SK-N-SH treated with all-trans-retinoic acid at 6 μM for 48 hours (cell line): ENCODE results near the gene ABI1.
"Not testable (repeated sequence)": the region's sequence is repeated elsewhere in the genome, so short reads cannot be mapped to it uniquely, and the experiment has no call there.

Experiments used
- ATAC-seq: fragments of 200-7000 bp; cut with Tn5 transposase; 3 replicates; pipeline ENCODE4 v1.9.1; 2020; ENCODE audit warnings: mild to moderate bottlenecking, moderate library complexity
- ARNTL ChIP-seq: fragments of 450-650 bp; formaldehyde crosslinking; IDR thresholded peaks from 2 replicates; pipeline ENCODE4 v1.5.0; 2020; ENCODE audit warnings: low read depth, mild to moderate bottlenecking, moderate library complexity, borderline replicate concordance
- BACH2 ChIP-seq: fragments of 250-450 bp; sonication (Bioruptor Pico); IDR thresholded peaks from 2 replicates; pipeline ENCODE4 v1.9.0; 2021; ENCODE audit warnings: mild to moderate bottlenecking, borderline replicate concordance
- CSDC2 ChIP-seq: fragments of 250-450 bp; sonication (Bioruptor Pico); IDR thresholded peaks from 2 replicates; pipeline ENCODE4 v1.5.0; 2020; ENCODE audit warnings: mild to moderate bottlenecking, moderate library complexity
- GLIS3 ChIP-seq: fragments of 250-450 bp; sonication (Bioruptor Pico); IDR thresholded peaks from 2 replicates; pipeline ENCODE4 v1.5.0; 2020; ENCODE audit warnings: mild to moderate bottlenecking, moderate library complexity
- ISL1 ChIP-seq: fragments of 250-450 bp; sonication (Bioruptor Pico); IDR thresholded peaks from 2 replicates; pipeline ENCODE4 v2.1.2; 2022; ENCODE audit warnings: mild to moderate bottlenecking, moderate library complexity
- OSR1 ChIP-seq: fragments of 250-450 bp; sonication (Bioruptor Pico); IDR thresholded peaks from 2 replicates; pipeline ENCODE4 v1.8.0; 2022; ENCODE audit warnings: moderate library complexity, mild to moderate bottlenecking, inconsistent platforms
- RARB ChIP-seq: fragments of 250-450 bp; sonication (Bioruptor Pico); IDR thresholded peaks from 2 replicates; pipeline ENCODE4 v1.8.0; 2021; ENCODE audit warnings: mild to moderate bottlenecking, moderate library complexity
- TCF4 ChIP-seq: fragments of 250-450 bp; sonication (Bioruptor Pico); IDR thresholded peaks from 2 replicates; pipeline ENCODE4 v1.8.0; 2021; ENCODE audit warnings: mild to moderate bottlenecking, moderate library complexity, borderline replicate concordance
- TOX ChIP-seq: fragments of 250-450 bp; sonication (Bioruptor Pico); IDR thresholded peaks from 2 replicates; pipeline ENCODE4 v1.8.0; 2021; ENCODE audit warnings: mild to moderate bottlenecking, moderate library complexity, borderline replicate concordance
- ZFP3 ChIP-seq: fragments of 250-450 bp; sonication (Bioruptor Pico); IDR thresholded peaks from 2 replicates; pipeline ENCODE4 v1.5.0; 2020; ENCODE audit warnings: mild to moderate bottlenecking, moderate library complexity
- ZFP30 ChIP-seq: fragments of 450-650 bp; formaldehyde crosslinking; IDR thresholded peaks from 2 replicates; pipeline ENCODE4 v1.5.0; 2022; ENCODE audit warnings: mild to moderate bottlenecking, moderate library complexity
- ZNF565 ChIP-seq: fragments of 450-650 bp; formaldehyde crosslinking; conservative IDR thresholded peaks from 2 replicates; pipeline ENCODE4 v1.5.0; 2020; ENCODE audit warnings: low read depth, mild to moderate bottlenecking, moderate library complexity
- ZNF8 ChIP-seq: fragments of 450-650 bp; formaldehyde crosslinking; IDR thresholded peaks from 2 replicates; pipeline ENCODE4 v1.5.0; 2020; ENCODE audit warnings: mild to moderate bottlenecking, moderate library complexity
- TF ChIP-seq, protein P1 (sequence below): fragments of 250-450 bp; sonication (Bioruptor Pico); IDR thresholded peaks from 2 replicates; pipeline ENCODE4 v1.5.1; 2020; ENCODE audit warnings: low read depth, mild to moderate bottlenecking, moderate library complexity
- TF ChIP-seq, protein P2 (sequence below): fragments of 250-450 bp; sonication (Bioruptor Pico); IDR thresholded peaks from 2 replicates; pipeline ENCODE4 v1.8.0; 2020; ENCODE audit warnings: mild to moderate bottlenecking, moderate library complexity, borderline replicate concordance
- TF ChIP-seq, protein P3 (sequence below): fragments of 250-450 bp; sonication (Bioruptor Pico); IDR thresholded peaks from 2 replicates; pipeline ENCODE4 v1.8.0; 2021; ENCODE audit warnings: low read depth, mild to moderate bottlenecking, moderate library complexity, borderline replicate concordance
- TF ChIP-seq, protein P4 (sequence below): fragments of 250-450 bp; sonication (Bioruptor Pico); IDR thresholded peaks from 2 replicates; pipeline ENCODE4 v1.5.1; 2021; ENCODE audit warnings: mild to moderate bottlenecking, moderate library complexity

Gene ABI1

DNA sequence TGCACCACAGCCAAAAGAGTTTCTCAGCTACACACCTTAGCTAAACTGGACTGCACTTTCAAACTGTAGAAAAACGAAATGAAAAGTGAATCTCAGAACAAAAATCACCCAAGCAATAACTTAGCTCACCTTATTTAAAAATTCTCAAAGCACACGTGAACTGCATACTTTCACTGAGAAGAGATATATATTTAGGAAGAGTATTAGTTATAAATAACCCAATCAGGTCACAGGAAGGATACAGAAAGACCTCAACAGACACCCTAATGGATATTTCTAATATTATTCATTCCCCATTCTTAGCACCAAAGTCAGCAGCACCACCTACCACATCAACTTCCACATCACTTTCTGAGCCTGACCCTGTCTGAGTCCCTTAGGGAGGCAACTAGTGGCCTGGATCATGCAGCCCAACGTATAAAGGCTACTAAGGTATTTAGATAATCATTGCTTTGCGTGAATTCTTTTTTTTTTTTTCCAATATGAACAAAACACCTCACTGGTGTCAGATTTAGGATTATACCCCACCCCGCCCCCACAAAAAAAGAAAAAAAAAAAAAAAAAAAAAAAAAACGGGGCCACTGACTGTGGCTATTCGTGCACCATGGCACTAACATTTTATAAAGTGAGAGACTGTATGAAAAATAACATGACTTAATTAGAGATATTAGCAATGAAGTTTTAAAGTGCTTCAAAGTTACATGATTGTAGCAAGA, 2.6 kb downstream of the ABI1 start:
- ATAC-seq = no peak
- TF ChIP-seq ZNF565 (CRISPR knock-in tag) = no peak
- no peak for TF ChIP-seq TCF4 (CRISPR knock-in tag)
- TF ChIP-seq, all 23 proteins: peak for 0

DNA sequence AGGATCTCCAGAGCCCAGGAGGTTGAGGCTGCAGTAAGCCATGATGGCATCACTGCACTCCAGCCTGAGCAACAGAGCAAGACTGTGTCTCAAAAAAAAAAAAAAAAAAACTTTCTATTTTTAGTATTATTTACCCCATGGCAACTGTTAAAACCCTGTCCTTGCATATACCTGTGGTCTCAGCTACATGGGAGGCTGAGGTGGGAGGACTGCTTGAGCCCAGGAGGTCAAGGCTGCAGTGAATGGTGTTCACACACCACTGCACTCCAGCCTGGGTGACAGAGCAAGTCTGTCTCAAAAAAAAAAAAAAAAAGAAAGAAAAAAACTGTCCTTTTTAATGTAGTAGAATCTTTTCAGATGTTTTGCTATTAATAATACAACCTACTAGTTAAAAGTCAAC, 3.2 kb downstream of the ABI1 start:
- not testable (repeated sequence) for ATAC-seq

DNA sequence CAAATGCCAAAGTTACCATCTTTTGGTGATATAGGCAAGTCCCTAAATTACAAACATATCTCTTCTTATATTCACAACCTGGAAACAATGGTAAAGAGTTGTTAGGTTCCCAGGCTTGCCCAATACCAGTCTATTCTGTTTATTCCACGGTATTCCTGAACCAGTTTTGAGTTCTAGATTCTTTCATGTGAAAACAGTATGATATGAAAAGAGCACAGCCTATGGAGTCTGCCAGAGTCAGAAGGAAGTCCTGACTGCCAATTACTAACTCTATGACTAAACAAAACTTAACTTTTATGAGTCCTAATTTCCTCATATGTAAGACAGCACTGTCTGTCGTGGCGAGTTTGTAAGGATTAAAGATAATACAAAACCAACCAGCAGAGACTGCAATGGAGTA, 5.6 kb downstream of the ABI1 start:
- no peak for TF ChIP-seq ZNF8 (CRISPR knock-in tag)
- TF ChIP-seq, protein P1, sequence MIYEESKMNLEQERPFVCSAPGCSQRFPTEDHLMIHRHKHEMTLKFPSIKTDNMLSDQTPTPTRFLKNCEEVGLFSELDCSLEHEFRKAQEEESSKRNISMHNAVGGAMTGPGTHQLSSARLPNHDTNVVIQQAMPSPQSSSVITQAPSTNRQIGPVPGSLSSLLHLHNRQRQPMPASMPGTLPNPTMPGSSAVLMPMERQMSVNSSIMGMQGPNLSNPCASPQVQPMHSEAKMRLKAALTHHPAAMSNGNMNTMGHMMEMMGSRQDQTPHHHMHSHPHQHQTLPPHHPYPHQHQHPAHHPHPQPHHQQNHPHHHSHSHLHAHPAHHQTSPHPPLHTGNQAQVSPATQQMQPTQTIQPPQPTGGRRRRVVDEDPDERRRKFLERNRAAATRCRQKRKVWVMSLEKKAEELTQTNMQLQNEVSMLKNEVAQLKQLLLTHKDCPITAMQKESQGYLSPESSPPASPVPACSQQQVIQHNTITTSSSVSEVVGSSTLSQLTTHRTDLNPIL = no peak
- no peak for TF ChIP-seq ZFP30
- TF ChIP-seq, protein P2, sequence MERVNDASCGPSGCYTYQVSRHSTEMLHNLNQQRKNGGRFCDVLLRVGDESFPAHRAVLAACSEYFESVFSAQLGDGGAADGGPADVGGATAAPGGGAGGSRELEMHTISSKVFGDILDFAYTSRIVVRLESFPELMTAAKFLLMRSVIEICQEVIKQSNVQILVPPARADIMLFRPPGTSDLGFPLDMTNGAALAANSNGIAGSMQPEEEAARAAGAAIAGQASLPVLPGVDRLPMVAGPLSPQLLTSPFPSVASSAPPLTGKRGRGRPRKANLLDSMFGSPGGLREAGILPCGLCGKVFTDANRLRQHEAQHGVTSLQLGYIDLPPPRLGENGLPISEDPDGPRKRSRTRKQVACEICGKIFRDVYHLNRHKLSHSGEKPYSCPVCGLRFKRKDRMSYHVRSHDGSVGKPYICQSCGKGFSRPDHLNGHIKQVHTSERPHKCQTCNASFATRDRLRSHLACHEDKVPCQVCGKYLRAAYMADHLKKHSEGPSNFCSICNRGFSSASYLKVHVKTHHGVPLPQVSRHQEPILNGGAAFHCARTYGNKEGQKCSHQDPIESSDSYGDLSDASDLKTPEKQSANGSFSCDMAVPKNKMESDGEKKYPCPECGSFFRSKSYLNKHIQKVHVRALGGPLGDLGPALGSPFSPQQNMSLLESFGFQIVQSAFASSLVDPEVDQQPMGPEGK = no peak
- TF ChIP-seq, protein P3, sequence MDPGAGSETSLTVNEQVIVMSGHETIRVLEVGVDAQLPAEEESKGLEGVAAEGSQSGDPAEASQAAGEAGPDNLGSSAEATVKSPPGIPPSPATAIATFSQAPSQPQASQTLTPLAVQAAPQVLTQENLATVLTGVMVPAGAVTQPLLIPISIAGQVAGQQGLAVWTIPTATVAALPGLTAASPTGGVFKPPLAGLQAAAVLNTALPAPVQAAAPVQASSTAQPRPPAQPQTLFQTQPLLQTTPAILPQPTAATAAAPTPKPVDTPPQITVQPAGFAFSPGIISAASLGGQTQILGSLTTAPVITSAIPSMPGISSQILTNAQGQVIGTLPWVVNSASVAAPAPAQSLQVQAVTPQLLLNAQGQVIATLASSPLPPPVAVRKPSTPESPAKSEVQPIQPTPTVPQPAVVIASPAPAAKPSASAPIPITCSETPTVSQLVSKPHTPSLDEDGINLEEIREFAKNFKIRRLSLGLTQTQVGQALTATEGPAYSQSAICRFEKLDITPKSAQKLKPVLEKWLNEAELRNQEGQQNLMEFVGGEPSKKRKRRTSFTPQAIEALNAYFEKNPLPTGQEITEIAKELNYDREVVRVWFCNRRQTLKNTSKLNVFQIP (CRISPR knock-in tag) = no peak
- ATAC-seq = no peak

DNA sequence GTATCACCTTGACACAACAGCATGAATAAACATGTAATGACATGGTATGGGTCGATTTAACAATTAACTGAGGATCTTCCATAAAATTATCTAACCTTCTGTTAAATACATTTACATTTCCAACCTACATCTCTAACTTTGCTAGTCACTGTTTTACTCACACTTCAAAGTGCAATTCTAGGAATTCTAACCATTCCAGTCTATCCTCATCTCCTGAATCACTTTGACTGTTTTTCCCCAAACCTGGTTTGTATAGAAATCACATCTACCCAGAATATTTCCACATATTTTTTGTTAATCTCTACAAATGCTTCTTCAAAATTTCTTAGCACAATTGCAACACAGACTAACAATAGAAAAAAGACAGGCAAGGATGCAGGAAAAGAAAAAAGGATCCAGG, 6.2 kb downstream of the ABI1 start:
- ATAC-seq = no peak
- TF ChIP-seq ZNF8 (CRISPR knock-in tag) = no peak
- no peak for TF ChIP-seq TCF4 (CRISPR knock-in tag)
- TF ChIP-seq OSR1 = no peak
- TF ChIP-seq ZFP3 (CRISPR knock-in tag) = no peak
- no peak for TF ChIP-seq CSDC2
- no peak for TF ChIP-seq GLIS3 (CRISPR knock-in tag)
- TF ChIP-seq ARNTL (CRISPR knock-in tag) = no peak
- TF ChIP-seq, protein P3 (CRISPR knock-in tag) = no peak
- no peak for TF ChIP-seq ZNF565 (CRISPR knock-in tag)
- TF ChIP-seq, all 23 proteins: peak for 0

DNA sequence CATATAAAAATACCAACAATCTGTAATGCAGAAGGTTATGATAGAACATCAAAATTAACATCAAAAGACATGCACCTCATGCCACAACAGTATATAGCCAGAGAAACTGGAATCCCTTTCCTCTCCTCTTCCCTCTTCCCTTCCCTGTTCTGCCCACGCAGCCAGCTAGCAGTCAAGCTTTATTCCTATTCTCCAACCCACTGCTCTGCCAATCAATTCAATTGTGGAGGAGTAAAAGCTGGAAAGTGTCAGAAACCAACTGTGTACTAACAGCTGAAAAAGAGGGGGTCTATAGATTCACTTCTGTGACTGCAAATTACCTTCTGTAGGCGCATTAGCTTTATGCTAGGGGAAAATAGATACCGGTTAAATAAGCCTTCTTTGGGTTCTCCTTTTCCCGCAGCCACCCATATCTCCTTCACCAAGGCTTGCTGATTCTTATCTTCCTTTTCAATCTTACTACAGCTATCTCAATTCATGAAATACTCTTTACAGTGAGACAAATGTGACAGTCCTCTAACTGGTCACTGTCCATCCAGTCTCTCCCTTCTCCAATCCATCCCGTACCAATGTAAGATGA, 16.3 kb downstream of the ABI1 start:
- no peak for ATAC-seq
- TF ChIP-seq ZFP30 (no peak), TOX (CRISPR knock-in tag) (no peak), RARB (CRISPR knock-in tag) (no peak), BACH2 (no peak), ISL1 (CRISPR knock-in tag) (no peak)

DNA sequence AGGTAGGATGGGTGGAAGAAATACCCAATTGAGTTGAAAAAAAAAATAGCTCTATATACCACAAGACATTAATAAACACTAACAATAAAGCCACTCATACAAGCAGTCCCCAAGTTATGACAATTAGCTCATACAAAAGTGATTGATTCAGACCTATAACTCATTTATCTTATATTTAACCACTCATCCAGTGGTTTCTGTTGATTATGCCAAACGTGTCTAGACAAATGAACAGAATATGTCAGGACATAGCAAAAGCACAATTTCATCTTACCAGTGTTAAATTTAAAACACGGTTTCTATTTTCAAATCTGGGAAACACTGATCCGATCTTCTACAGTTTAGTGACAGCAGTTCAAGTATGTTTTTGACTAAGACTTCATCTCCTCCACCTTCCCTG, 17.0 kb downstream of the ABI1 start:
- TF ChIP-seq, protein P1 = no peak
- TF ChIP-seq RARB (CRISPR knock-in tag) = no peak
- TF ChIP-seq, protein P4, sequence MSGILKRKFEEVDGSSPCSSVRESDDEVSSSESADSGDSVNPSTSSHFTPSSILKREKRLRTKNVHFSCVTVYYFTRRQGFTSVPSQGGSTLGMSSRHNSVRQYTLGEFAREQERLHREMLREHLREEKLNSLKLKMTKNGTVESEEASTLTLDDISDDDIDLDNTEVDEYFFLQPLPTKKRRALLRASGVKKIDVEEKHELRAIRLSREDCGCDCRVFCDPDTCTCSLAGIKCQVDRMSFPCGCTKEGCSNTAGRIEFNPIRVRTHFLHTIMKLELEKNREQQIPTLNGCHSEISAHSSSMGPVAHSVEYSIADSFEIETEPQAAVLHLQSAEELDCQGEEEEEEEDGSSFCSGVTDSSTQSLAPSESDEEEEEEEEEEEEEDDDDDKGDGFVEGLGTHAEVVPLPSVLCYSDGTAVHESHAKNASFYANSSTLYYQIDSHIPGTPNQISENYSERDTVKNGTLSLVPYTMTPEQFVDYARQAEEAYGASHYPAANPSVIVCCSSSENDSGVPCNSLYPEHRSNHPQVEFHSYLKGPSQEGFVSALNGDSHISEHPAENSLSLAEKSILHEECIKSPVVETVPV (CRISPR knock-in tag) = no peak
- TF ChIP-seq, protein P3 (CRISPR knock-in tag) = no peak
- TF ChIP-seq, protein P2 = no peak
- TF ChIP-seq GLIS3 (CRISPR knock-in tag) = no peak
- TF ChIP-seq ZFP30 = no peak
- no peak for TF ChIP-seq BACH2
- no peak for ATAC-seq
